ENCODE results near the gene STAM.
A peak's percentile ranks its signal among the peaks of the same experiment; 100 is the strongest.

STAM gene

DNA sequence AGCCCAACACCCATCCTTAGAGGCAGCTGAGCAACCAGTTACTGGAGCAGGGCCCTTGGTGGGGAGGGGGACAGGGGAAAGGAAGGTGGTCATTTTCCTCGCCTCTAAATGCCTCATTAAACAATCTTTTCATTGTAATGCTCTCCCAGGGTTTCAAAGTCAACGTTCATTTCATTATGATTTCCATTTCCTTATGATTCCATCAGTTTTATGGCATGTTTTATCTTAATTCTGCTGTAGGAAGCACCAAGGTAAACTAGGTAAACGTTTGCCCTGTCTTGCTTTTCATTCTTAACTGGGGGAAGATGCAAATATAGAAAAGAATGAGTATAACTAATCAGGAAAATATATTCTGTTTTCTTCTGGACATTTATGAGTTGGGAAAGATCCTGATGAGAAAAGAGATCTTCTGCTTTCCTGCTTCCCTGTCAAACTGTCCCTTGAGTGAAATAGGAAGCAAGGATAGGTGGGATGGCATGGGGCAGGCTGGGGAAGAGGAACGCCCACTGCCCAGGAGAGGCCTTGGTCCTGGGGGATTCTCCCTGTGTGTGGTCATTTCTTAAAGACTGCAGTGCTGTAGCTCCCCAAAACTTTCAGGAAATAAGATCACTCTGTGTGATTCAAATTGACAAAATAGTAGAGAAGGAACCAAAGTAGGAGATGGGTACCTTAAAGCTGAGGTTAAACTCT is 87.5 kb downstream of the STAM start:
- H3K27ac ChIP-seq (ENCODE audit: low read length), result no peak overlapping the region
- no peak overlapping the region for H3K4me3 ChIP-seq (ENCODE audit: low read length in 2 of 2)
- H3K9me3 ChIP-seq (ENCODE audit: control insufficient read depth in 2 of 2, low read length in 2 of 2), result no peaks in the 10 kb centered on the region
- H3K9ac ChIP-seq (ENCODE audit: low read length in 2 of 2), result no peak overlapping the region
- H3K27me3 ChIP-seq (ENCODE audit: control insufficient read depth in 1 of 2, insufficient read depth in 2 of 2, low read length in 2 of 2), result no peaks in the 10 kb centered on the region
- H3K36me3 ChIP-seq (ENCODE audit: control insufficient read depth in 2 of 2, insufficient read depth in 2 of 2, low read length in 2 of 2), result no peaks in the 10 kb centered on the region
- no peaks in the 10 kb centered on the region for H3K4me1 ChIP-seq (ENCODE audit: control insufficient read depth, insufficient read depth, low read length)

DNA sequence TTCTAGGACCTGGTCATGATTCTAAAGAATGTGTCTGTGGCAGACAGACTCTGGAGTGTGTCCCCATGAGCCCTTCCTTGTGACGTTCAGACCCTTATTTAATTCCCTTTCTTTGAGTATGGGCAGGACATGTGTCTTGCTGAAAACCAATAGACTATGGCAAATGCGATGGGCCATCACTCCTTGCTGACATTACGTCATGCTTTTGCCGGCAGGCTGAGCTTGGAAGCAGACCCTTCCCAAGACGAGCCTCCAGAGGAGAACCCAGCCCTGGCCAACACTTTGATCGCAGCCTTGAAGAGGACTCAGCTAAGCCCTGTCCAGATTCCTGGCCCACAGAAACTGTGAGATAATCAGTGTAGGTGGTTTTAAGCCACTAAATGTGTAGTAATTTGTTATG is 89.7 kb downstream of the STAM start:
- H3K4me1 ChIP-seq (ENCODE audit: control insufficient read depth, insufficient read depth, low read length), result peaks cover 2% of the 10 kb centered on the region
- H3K27ac ChIP-seq (ENCODE audit: low read length), result no peak overlapping the region
- no peak overlapping the region for H3K4me3 ChIP-seq (ENCODE audit: low read length in 2 of 2)

DNA sequence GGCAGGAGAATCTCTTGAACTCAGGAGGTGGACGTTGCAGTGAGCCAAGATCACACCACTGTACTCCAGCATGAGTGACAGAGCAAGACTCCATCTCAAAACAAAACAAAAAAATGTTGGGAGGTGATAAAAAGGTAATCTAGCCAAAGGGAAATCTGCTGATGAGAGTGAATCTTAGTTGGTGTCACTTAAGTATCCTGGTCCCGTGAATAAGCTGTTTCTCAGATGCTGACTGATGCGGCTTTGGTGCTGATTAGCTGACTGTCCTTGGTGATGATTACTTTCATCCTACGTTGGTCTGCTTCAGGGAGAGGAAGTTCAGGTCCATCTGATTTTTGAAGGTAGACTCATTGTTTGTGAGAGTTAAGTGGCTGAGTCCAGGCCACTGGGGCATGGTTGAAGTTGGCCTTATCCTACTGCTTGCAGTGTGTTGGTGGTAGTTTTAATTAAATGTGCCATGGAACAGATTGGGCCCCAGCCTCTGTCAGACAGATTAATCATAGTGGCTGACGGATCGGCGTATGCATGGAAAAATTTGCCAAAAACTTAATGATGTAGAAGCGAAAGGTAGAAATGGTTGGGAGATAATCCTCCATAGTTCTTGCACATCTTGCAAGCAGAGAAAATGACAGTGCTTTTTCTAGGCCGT is 90.6 kb downstream of the STAM start:
- Histone ChIP-seq H3K36me3 (ENCODE audit: control insufficient read depth in 2 of 2, insufficient read depth in 2 of 2, low read length in 2 of 2) (no peaks in the 10 kb centered on the region), H3K4me1 (ENCODE audit: control insufficient read depth, insufficient read depth, low read length) (peaks cover 2% of the 10 kb centered on the region), H3K27ac (ENCODE audit: low read length) (no peak overlapping the region), H3K9me3 (ENCODE audit: control insufficient read depth in 2 of 2, low read length in 2 of 2) (no peaks in the 10 kb centered on the region), H3K9ac (ENCODE audit: low read length in 2 of 2) (no peak overlapping the region), H3K4me3 (ENCODE audit: low read length in 2 of 2) (no peak overlapping the region), H3K27me3 (ENCODE audit: control insufficient read depth in 1 of 2, insufficient read depth in 2 of 2, low read length in 2 of 2) (no peaks in the 10 kb centered on the region)

More for the DNA sequence above, 89.7 kb downstream of the STAM start:
- no peaks in the 10 kb centered on the region for H3K27me3 ChIP-seq (ENCODE audit: control insufficient read depth in 1 of 2, insufficient read depth in 2 of 2, low read length in 2 of 2)
- H3K9ac ChIP-seq (ENCODE audit: low read length in 2 of 2), result no peak overlapping the region
- no peaks in the 10 kb centered on the region for H3K9me3 ChIP-seq (ENCODE audit: control insufficient read depth in 2 of 2, low read length in 2 of 2)
- no peaks in the 10 kb centered on the region for H3K36me3 ChIP-seq (ENCODE audit: control insufficient read depth in 2 of 2, insufficient read depth in 2 of 2, low read length in 2 of 2)

DNA sequence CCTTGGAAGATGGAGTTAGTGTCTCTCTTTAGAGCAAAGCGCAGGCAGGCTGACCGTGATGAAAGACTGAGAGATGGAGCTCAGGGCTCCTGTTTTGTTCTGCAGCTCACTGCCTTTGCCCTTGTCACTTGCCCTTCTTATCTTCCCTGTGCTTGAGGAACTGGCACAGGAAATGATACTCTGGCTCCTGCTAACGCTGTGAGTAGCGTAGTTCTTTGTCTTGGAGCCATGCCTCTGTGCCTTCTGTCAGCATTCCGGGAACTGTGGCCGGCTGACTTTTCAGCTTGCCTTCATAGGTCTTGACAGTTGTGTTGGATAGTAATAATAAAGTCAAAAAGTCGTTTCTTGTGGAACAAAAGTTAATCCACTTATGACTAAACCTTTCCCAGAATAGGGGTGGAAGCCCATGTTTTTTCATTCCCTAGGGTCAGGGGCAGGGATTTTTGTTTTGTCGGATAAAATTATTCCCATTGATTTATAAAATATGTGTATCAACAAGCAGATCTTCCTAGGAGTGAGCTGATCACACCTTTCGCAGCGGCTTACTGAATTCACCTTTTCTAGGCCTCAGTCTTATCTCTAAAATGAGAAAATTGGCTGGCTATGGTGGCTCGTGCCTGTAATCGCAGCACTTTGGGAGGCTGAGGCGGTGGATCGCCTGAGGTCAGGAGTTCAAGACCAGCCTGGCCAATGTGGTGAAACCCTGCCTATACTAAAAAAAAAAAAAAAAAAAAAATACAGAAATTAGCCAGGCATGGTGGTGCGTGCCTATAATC is 91.4 kb downstream of the STAM start:
- Histone ChIP-seq H3K9me3 (ENCODE audit: control insufficient read depth in 2 of 2, low read length in 2 of 2) (no peaks in the 10 kb centered on the region), H3K36me3 (ENCODE audit: control insufficient read depth in 2 of 2, insufficient read depth in 2 of 2, low read length in 2 of 2) (no peaks in the 10 kb centered on the region), H3K4me3 (ENCODE audit: low read length in 2 of 2) (no peak overlapping the region), H3K27ac (ENCODE audit: low read length) (no peak overlapping the region), H3K27me3 (ENCODE audit: control insufficient read depth in 1 of 2, insufficient read depth in 2 of 2, low read length in 2 of 2) (no peaks in the 10 kb centered on the region), H3K4me1 (ENCODE audit: control insufficient read depth, insufficient read depth, low read length) (peaks cover 2% of the 10 kb centered on the region), H3K9ac (ENCODE audit: low read length in 2 of 2) (no peak overlapping the region)

DNA sequence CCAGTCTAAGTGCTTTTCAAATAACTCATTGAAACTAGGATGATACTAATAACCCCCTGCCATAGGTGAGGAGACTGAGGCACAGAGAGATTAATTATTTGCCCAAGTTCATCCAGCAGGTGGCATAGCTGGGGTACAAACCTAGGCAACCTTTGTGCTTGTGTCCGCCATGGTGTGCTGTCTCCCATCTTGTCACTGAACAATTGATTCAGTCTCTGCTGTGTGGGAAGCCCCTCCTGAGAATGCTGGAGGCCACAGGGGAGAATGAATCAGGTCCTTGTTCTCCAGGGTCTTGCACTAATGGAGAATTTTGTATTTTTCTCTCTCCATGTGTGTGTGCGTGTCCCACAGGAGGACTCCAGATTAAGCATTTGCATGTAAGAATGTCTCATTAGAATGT is 92.3 kb downstream of the STAM start:
- Histone ChIP-seq H3K4me3 (ENCODE audit: low read length in 2 of 2) (no peak overlapping the region), H3K27me3 (ENCODE audit: control insufficient read depth in 1 of 2, insufficient read depth in 2 of 2, low read length in 2 of 2) (no peaks in the 10 kb centered on the region), H3K4me1 (ENCODE audit: control insufficient read depth, insufficient read depth, low read length) (peaks cover 2% of the 10 kb centered on the region), H3K36me3 (ENCODE audit: control insufficient read depth in 2 of 2, insufficient read depth in 2 of 2, low read length in 2 of 2) (no peaks in the 10 kb centered on the region), H3K9me3 (ENCODE audit: control insufficient read depth in 2 of 2, low read length in 2 of 2) (no peaks in the 10 kb centered on the region), H3K9ac (ENCODE audit: low read length in 2 of 2) (no peak overlapping the region), H3K27ac (ENCODE audit: low read length) (no peak overlapping the region)

DNA sequence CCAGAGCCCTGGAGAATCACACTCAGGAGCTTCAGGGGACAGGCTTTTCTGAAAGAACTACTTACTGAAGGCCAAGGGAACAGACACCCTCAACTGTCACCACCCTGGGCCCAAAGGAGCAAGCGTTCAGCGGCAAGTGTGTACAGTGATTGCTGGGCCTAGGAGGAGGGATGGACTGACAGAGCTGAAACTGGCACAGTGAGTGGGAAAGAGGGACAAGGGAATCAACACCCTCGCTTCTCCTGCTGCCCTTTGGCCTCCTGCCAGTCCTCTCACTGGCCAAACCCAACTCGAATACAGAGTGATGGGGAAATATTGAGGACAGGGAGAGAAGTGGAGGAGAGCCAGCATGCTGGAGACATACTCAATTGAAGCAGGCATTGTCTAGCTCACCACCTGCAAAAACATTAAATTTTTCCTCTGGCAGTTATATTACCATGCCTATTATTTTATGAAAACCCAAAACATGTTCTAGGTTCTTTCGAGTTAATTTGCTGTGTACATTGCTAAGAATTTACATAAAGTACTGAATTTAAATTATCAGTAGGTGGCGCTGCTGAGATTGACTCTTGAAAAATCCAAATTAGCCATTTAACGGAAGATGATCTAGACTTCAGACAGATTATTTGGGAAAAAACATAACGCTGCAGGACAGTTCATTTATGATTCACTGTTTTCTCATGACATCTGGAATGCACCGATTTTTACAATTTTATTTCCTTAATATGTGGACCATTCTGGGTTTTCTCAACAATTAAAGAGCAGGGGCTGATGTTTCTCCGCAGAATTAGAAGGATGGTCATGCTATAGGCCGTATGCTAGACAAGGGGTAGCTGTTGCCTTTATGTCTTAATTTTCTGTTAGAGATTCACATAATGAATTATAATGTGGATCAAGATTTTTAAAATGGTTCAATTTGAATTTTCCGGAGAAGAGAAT is 93.3 kb downstream of the STAM start:
- H3K27me3 ChIP-seq (ENCODE audit: control insufficient read depth in 1 of 2, insufficient read depth in 2 of 2, low read length in 2 of 2), result no peaks in the 10 kb centered on the region
- H3K27ac ChIP-seq (ENCODE audit: low read length), result no peak overlapping the region
- H3K4me3 ChIP-seq (ENCODE audit: low read length in 2 of 2), result no peak overlapping the region
- H3K36me3 ChIP-seq (ENCODE audit: control insufficient read depth in 2 of 2, insufficient read depth in 2 of 2, low read length in 2 of 2), result no peaks in the 10 kb centered on the region
- H3K4me1 ChIP-seq (ENCODE audit: control insufficient read depth, insufficient read depth, low read length), result peaks cover 2% of the 10 kb centered on the region
- H3K9ac ChIP-seq (ENCODE audit: low read length in 2 of 2), result no peak overlapping the region
- no peaks in the 10 kb centered on the region for H3K9me3 ChIP-seq (ENCODE audit: control insufficient read depth in 2 of 2, low read length in 2 of 2)

DNA sequence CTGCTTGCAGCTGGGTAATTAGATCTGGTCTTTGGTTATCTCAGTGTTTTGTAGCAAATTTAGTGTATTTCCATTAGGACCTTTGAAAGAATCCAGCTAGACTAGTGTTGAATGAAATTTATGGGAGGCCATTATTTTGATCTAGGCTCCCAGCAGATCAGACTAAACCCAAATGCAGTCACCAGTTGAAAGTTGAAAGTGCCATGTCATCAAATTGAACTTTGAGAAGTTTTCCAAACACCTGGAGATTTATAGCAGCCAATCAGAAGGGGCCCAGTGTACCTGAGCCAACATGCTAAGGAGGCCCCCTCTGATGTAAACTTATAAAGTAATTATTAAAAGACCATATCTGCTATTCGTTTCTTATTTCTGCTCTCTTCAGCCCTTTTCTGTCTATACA is 96.7 kb downstream of the STAM start:
- H3K4me3 ChIP-seq (ENCODE audit: low read length in 2 of 2), result no peak overlapping the region
- no peaks in the 10 kb centered on the region for H3K9me3 ChIP-seq (ENCODE audit: control insufficient read depth in 2 of 2, low read length in 2 of 2)
- no peak overlapping the region for H3K27ac ChIP-seq (ENCODE audit: low read length)
- no peak overlapping the region for H3K9ac ChIP-seq (ENCODE audit: low read length in 2 of 2)
- no peaks in the 10 kb centered on the region for H3K36me3 ChIP-seq (ENCODE audit: control insufficient read depth in 2 of 2, insufficient read depth in 2 of 2, low read length in 2 of 2)
- no peaks in the 10 kb centered on the region for H3K27me3 ChIP-seq (ENCODE audit: control insufficient read depth in 1 of 2, insufficient read depth in 2 of 2, low read length in 2 of 2)
- H3K4me1 ChIP-seq (ENCODE audit: control insufficient read depth, insufficient read depth, low read length), result peaks cover 2% of the 10 kb centered on the region

DNA sequence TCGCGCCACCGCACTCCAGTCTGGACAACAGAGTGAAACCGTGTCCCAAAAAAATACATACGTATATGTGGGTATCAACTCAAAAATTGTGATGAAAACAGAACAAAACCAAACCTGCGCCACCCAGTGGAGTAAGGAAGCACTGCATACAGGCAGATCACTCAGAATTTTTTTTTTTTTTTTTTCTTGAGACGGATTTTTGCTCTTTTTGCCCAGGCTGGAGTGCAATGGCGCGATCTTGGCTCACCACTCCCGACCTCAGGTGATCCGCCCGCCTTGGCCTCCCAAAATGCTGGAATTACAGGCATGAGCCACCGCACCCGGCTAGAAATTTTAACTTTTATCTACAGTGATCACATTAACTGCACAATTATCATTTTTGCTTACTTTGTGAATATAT is 99.0 kb downstream of the STAM start:
- H3K36me3 ChIP-seq (ENCODE audit: control insufficient read depth in 2 of 2, insufficient read depth in 2 of 2, low read length in 2 of 2), result no peaks in the 10 kb centered on the region
- H3K9ac ChIP-seq (ENCODE audit: low read length in 2 of 2), result no peak overlapping the region
- H3K4me3 ChIP-seq (ENCODE audit: low read length in 2 of 2), result peak overlapping the region; percentile 35 to 37
- no peak overlapping the region for H3K27ac ChIP-seq (ENCODE audit: low read length)
- H3K4me1 ChIP-seq (ENCODE audit: control insufficient read depth, insufficient read depth, low read length), result no peaks in the 10 kb centered on the region
- H3K27me3 ChIP-seq (ENCODE audit: control insufficient read depth in 1 of 2, insufficient read depth in 2 of 2, low read length in 2 of 2), result no peaks in the 10 kb centered on the region
- no peaks in the 10 kb centered on the region for H3K9me3 ChIP-seq (ENCODE audit: control insufficient read depth in 2 of 2, low read length in 2 of 2)

DNA sequence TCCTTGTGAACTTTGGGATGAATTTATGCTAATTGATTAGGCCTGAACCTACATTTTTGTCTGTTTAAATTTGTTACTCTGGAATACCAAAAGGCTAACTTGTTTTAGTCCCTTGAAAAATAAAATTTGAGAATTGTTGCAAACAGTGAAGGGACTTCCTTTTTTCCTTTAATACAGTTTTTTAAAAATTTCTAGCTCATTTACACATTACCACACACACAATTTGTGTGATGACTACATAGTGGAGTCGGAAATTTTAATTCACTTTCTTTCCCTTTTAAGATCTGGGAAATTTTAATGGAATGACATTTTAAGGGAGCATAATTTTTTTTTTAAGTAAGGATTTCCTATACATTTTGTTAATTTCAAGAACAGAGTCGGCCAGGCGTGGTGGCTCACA is 99.5 kb downstream of the STAM start:
- H3K27ac ChIP-seq (ENCODE audit: low read length), result no peak overlapping the region
- no peak overlapping the region for H3K4me3 ChIP-seq (ENCODE audit: low read length in 2 of 2)
- no peak overlapping the region for H3K9ac ChIP-seq (ENCODE audit: low read length in 2 of 2)
- H3K9me3 ChIP-seq (ENCODE audit: control insufficient read depth in 2 of 2, low read length in 2 of 2), result no peaks in the 10 kb centered on the region
- H3K4me1 ChIP-seq (ENCODE audit: control insufficient read depth, insufficient read depth, low read length), result no peaks in the 10 kb centered on the region
- no peaks in the 10 kb centered on the region for H3K36me3 ChIP-seq (ENCODE audit: control insufficient read depth in 2 of 2, insufficient read depth in 2 of 2, low read length in 2 of 2)
- no peaks in the 10 kb centered on the region for H3K27me3 ChIP-seq (ENCODE audit: control insufficient read depth in 1 of 2, insufficient read depth in 2 of 2, low read length in 2 of 2)

DNA sequence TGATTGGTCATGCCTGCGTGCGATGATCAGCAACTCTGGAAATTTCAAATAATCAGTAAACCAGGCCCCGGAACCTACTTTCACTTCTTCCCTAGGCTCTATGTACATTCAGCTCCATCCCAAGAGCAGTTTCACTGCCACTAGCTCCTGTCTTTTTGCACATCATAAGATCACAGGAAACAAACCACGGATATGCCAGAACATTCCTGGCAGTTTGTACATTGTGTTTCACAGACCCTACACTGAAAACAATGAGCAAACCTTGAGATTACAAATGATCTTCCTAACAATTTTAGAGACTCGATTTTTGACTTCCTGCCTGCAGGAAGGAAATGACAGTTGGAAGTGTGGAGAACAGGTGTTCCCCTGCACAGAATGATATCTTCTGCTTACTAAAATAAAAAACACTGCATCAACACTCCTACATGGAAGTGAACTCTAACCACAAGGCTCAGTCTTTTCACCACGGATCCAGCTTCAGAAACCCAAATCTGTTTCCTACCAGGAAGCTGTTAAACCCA is 100.5 kb downstream of the STAM start:
- no peaks in the 10 kb centered on the region for H3K27me3 ChIP-seq (ENCODE audit: control insufficient read depth in 1 of 2, insufficient read depth in 2 of 2, low read length in 2 of 2)
- no peaks in the 10 kb centered on the region for H3K4me1 ChIP-seq (ENCODE audit: control insufficient read depth, insufficient read depth, low read length)
- no peak overlapping the region for H3K27ac ChIP-seq (ENCODE audit: low read length)
- H3K4me3 ChIP-seq (ENCODE audit: low read length in 2 of 2), result no peak overlapping the region
- no peaks in the 10 kb centered on the region for H3K9me3 ChIP-seq (ENCODE audit: control insufficient read depth in 2 of 2, low read length in 2 of 2)
- no peak overlapping the region for H3K9ac ChIP-seq (ENCODE audit: low read length in 2 of 2)
- no peaks in the 10 kb centered on the region for H3K36me3 ChIP-seq (ENCODE audit: control insufficient read depth in 2 of 2, insufficient read depth in 2 of 2, low read length in 2 of 2)
